GM19328 (cell line): Measurements from ENCODE around the gene CHMP4A.

Experiments used
- ATAC-seq: cut with Tn5 transposase; IDR thresholded peaks from one replicate; pipeline ENCODE4 v1.9.1; 2021; ENCODE audit warnings: mild to moderate bottlenecking, moderate library complexity; ENCODE audit not compliant: unreplicated experiment

Gene CHMP4A, protein sequence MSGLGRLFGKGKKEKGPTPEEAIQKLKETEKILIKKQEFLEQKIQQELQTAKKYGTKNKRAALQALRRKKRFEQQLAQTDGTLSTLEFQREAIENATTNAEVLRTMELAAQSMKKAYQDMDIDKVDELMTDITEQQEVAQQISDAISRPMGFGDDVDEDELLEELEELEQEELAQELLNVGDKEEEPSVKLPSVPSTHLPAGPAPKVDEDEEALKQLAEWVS

GRCh38 chr14:24212924-24213865 is at the start of gene CHMP4A:
Gene CHMP4A, minus strand, starts transcription at chr14:24213488. Its CDS starts 49 bp downstream, at chr14:24213439.
- peak; percentile 66 for ATAC-seq

GRCh38 chr14:24261969-24262327 is 48.7 kb upstream of the CHMP4A start:
- ATAC-seq: no peak

- ATAC-seq: no peak
These were observed 48.1 kb upstream of the CHMP4A start for GRCh38 chr14:24261256-24261968.

GRCh38 chr14:24260780-24261157 is 47.5 kb upstream of the CHMP4A start:
- no peak for ATAC-seq

GRCh38 chr14:24260026-24260779 is 46.9 kb upstream of the CHMP4A start:
- ATAC-seq: no peak

DNA sequence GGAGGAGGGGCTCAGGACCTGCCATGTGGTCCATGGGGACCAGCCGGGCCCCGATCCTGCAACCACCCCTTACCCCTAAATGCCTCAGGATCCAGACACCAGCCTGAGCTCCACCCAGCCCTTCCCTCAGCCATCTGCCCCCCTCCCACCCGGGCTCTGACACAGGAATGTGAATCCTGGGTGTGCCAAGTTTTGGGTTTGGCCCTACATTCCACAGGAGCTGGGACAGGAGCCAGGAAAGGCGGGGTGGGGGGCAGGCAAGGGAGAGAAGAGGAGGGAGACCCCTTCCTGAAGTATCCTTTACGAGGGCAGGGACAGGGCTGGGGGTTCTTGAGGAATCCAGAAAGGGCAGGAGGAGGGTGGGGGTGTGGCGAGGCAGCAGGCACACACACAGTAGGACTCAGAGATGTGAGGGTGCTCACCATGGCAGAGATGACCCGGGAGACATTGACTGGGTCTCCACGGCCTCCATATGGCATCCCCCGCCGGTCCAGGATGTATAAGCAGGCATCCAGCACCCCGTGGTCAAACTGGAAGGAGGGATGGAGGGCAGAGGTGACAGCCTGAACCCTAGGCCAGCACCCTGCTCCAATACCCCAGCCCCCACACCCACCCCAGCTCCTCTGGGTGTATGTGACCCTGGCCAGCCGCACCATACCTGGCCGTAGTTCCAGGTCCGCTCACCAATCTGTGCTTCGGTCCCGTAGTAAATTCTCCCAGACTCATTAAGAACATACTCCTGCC is 46.2 kb upstream of the CHMP4A start:
- no peak for ATAC-seq

DNA sequence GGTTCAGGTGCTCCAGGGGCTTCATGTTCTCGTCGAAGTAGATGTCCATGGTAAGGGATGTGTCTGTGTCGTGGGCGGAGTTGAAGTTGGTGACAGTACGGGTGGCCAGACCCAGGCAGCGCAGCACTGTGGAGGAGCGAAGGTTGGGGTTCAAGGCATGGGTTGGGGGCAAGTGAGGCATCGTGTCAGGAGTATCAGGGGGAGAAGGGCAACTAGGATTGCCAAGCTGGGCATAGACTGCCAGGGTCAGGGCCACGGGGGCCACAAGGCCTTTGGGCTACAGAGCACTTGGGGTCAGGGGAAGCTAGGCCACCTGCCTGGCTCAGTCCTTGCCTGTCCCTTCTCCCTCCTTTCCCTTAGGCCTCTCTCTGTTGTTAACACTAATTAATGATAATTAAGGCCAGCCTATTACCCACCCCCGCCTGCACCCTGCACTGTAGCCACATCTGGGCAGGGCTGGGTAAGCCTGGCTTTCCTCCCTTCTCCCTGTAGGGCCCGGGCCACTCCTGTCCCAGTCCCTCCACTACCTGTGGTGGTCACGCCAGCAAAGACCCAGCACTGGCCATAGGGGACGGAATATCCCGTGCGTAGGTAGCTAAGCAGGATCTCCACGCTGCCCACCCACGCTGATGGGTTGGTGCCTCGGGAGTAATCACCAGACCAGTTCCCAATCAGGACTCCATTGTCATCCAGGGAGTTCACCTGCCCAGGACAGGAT is 45.4 kb upstream of the CHMP4A start:
- no peak for ATAC-seq

- no peak for ATAC-seq
These were observed 44.8 kb upstream of the CHMP4A start for GRCh38 chr14:24258119-24258518.

- no peak for ATAC-seq
These were observed 43.7 kb upstream of the CHMP4A start for GRCh38 chr14:24256960-24257359.

- ATAC-seq: no peak
These were observed 42.8 kb upstream of the CHMP4A start for GRCh38 chr14:24255931-24256711.

- ATAC-seq: no peak
These were observed 42.1 kb upstream of the CHMP4A start for GRCh38 chr14:24255438-24255837.

DNA sequence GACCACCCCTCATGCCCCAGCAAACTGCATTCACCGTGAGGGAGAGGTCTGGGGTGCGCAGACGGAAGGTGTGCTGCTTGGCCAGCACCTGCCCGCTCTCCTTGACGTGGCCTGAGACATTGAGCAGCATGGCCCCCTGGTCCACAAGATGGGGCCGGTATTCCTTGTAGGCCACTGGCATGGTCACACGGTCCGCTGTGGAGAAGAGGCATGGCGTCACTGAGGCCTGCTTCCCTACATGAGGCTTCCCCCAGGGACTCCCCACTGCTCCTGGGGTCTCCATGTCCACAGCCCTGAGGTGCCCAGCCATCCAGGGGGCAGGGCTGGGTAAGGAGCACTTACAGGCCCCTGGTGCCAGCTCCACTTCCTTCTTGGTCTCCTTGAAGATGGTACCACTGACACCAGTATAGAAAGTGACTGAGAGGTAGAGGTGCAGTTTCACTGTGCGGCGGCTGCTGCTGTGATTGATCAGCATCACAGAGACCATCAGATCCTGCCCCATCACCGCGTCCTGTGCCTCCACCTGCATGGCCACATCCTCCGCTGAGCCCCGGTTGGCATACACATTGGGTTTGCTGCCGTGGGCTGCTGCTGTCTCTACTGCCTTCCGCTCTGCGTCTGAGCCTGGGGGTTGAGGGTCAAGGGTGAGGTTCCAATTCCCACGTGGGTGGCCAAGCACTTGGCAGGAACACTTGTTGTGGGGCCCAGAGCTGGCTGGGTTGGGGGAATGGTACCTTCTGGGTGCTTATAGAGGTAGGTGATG is 41.5 kb upstream of the CHMP4A start:
- no peak for ATAC-seq

DNA sequence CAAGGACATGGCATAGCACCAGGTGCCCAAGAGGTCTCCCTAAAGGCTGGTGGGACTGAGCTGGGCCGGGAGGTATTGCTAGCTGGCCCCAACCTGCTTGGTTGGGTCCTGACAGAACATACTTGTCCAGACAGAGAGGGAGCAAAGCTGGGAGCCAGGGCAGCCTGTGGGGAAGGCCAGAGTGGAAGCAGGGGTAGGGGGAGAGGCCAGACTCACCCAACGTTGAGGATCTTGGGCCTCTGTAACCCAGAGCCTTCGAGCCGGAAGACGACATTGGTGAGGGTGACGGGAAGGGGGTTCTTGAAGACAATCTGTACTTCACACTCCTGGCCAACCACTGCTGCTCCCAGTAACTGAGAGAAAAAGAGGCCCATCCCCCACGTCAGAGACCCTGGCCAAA is 40.6 kb upstream of the CHMP4A start:
- ATAC-seq: no peak

DNA sequence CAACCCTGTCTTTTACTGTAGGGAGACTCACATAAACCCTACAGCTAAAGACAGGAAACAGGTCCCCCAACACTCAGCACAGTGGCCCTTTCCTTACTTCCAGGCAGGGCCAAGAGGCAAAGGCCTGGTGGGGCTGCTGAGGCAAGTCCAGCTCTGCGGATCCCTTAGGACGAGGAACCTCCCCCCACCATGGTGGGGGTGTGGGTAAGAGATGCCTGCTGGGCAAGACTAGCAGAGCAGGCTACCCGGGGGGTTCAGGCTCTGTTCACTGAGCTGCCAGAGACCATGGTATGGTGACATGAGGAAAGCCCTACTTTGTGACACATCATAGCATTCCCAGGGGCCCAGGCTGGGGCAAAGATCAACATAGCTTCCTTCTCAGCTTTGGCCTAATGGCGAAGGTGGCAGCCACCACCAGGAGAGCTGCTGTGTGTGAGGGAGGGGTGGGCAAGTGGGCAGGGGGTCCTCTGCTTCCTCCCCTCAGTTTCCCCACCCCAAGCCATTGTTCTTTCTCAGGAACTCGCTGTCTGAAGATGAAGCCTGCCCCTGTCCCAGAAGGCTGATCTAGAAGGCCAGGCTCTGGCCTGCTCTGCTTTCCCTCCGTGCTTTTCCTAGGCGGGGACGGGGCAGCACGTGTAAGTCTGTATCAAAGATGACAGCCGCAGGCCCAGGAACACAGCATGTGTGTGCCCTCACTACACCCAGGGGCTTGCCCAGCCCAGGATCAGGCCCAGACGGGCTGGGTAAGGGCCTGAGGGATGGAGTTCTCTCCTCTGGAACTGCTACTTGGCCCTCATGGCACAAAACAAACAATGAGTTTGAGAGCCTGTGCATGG is 39.2 kb upstream of the CHMP4A start:
- no peak for ATAC-seq

- no peak for ATAC-seq
These were observed 38.6 kb upstream of the CHMP4A start for GRCh38 chr14:24251880-24252288.

GRCh38 chr14:24250354-24250753 is 37.1 kb upstream of the CHMP4A start:
- no peak for ATAC-seq
